AG04449 (cell line): ENCODE measurements around the gene DEFB129.

Experiments used
- CTCF ChIA-PET: fragments of 350-600 bp; formaldehyde crosslinking; extraction: SDS; loops from one replicate; lab custom pipeline; 2021; ENCODE audit warnings: antibody characterized with exemption; lab: Yijun Ruan, JAX
- POLR2A ChIA-PET: fragments of 400-600, 350-600 bp; formaldehyde crosslinking; extraction: SDS; loops from one replicate; lab custom pipeline; 2020; ENCODE audit warnings: antibody characterized with exemption, inconsistent platforms; lab: Yijun Ruan, JAX
- DNase-seq: peaks from one replicate; pipeline ENCODE4 v3.0.0-alpha.2; 2010; ENCODE audit warnings: low read depth, low spot score
- H3K4me3 ChIP-seq: 2 replicates; pipeline ENCODE4 v1.5.1; 2011; ENCODE audit warnings: low read depth, mild to moderate bottlenecking, control low read depth, low read length
- CTCF ChIP-seq: IDR thresholded peaks from one replicate; pipeline ENCODE4 v1.5.1; 2011; ENCODE audit warnings: mild to moderate bottlenecking, moderate library complexity, low read length, control low read depth, inconsistent platforms; ENCODE audit not compliant: insufficient read depth; ENCODE audit errors: missing control alignments

DEFB129 gene

GRCh38 chr20:258269-258858, 31.3 kb downstream of the DEFB129 start:
- H3K4me3 ChIP-seq = no peak overlapping the region
- ChIA-PET POLR2A (no interaction called here), CTCF (interaction anchor here (1.0 to 6.3 kb wide), 6 partner anchors 8 to 75 kb away, joined by 3 to 29 read pairs (median 4); no protein-coding TSS in a partner anchor)
- TF ChIP-seq CTCF = no peak
- no peak for DNase-seq

- no peak overlapping the region for H3K4me3 ChIP-seq
- CTCF ChIA-PET = interaction anchor here (1.0 to 6.3 kb wide), 5 partner anchors 8 to 75 kb away, joined by 3 to 29 read pairs (median 5); no protein-coding TSS in a partner anchor
- POLR2A ChIA-PET = no interaction called here
- DNase-seq = no peak
- peak; percentile 18 for TF ChIP-seq CTCF
Observed at GRCh38 chr20:258963-259362, 31.9 kb downstream of the DEFB129 start.

GRCh38 chr20:259981-260380, 32.9 kb downstream of the DEFB129 start:
- ChIA-PET CTCF (interaction anchor here (2.8 to 6.3 kb wide), 2 partner anchors 7 to 70 kb away, joined by 10 to 29 read pairs; no protein-coding TSS in a partner anchor), POLR2A (no interaction called here)
- no peak for DNase-seq
- no peak overlapping the region for H3K4me3 ChIP-seq
- no peak for TF ChIP-seq CTCF

- POLR2A ChIA-PET = no interaction called here
- no peak overlapping the region for H3K4me3 ChIP-seq
- DNase-seq = no peak
- TF ChIP-seq CTCF = no peak
- CTCF ChIA-PET = interaction anchor here (1.0 kb wide), 1 partner anchor 67 kb away, joined by 3 read pairs; no protein-coding TSS in a partner anchor
Observed at GRCh38 chr20:263701-264100, 36.6 kb downstream of the DEFB129 start.

- no peak for DNase-seq
- H3K4me3 ChIP-seq = peak overlapping the region; percentile 67
- peak; percentile 99 for TF ChIP-seq CTCF
- ChIA-PET POLR2A (no interaction called here), CTCF (interaction anchor here (0.7 to 7.3 kb wide), 24 partner anchors 9 to 244 kb away, joined by 3 to 46 read pairs (median 5); partner anchors contain the start of genes DEFB129, DEFB132 and ZCCHC3)
Observed at GRCh38 chr20:266596-267562, 39.8 kb downstream of the DEFB129 start.

- no peak overlapping the region for H3K4me3 ChIP-seq
- ChIA-PET CTCF (interaction anchor here (2.3 to 7.3 kb wide), 2 partner anchors 12 to 60 kb away, joined by 6 to 46 read pairs; no protein-coding TSS in a partner anchor), POLR2A (no interaction called here)
- no peak for DNase-seq
- no peak for TF ChIP-seq CTCF
Observed at GRCh38 chr20:270517-270916, 43.5 kb downstream of the DEFB129 start.
